BJ (cell line): Measurements from ENCODE around the gene UMAD1. TPM values are rescaled to one million over a fixed set of nuclear protein-coding genes. Genes with fewer than 3 reads are reported as not detected.

Experiments
- CTCF ChIA-PET: fragments of 350-600 bp; formaldehyde crosslinking; extraction: SDS; loops from one replicate; lab custom pipeline; 2021; ENCODE audit warnings: antibody characterized with exemption, inconsistent platforms; lab: Yijun Ruan, JAX
- POLR2A ChIA-PET: fragments of 300-600 bp; sonication (Branson Sonifier 250); formaldehyde crosslinking; extraction: SDS; loops from one replicate; lab custom pipeline; 2021; ENCODE audit warnings: antibody characterized with exemption; lab: Charles Lee
- DNase-seq: peaks from one replicate; pipeline ENCODE4 v3.0.0-alpha.2; 2011; ENCODE audit warnings: low read depth
- H3K27me3 ChIP-seq: 2 replicates; pipeline ENCODE4 v1.6.0; 2011; ENCODE audit warnings: low read length; ENCODE audit not compliant: control insufficient read depth, insufficient read depth
- H3K36me3 ChIP-seq: 2 replicates; pipeline ENCODE4 v1.5.1; 2011; ENCODE audit warnings: low read length; ENCODE audit not compliant: control insufficient read depth, insufficient read depth
- H3K4me3 ChIP-seq: 2 replicates; pipeline ENCODE4 v1.5.1; 2011; ENCODE audit warnings: low read depth, mild to moderate bottlenecking, control low read depth, low read length
- CTCF ChIP-seq: IDR thresholded peaks from 2 replicates; pipeline ENCODE4 v1.5.1; 2011; ENCODE audit warnings: low read depth, mild to moderate bottlenecking, control low read depth, inconsistent platforms, low read length, moderate library complexity; ENCODE audit not compliant: insufficient read depth
- polyA plus RNA-seq: library from polyadenylated mRNA; depleted of rRNA; stranded (reverse); fragments of >200 nt; gene quantifications from 2 replicates; pipeline ENCODE4 v1.2.3, GENCODE V29; 2011

UMAD1 gene
- polyA plus RNA-seq, 1 experiment, result 10.1 TPM

GRCh38 chr7:7869651-7870050, 229.1 kb downstream of the UMAD1 start:
- CTCF ChIA-PET, result no interaction called here
- no peak for TF ChIP-seq CTCF

GRCh38 chr7:7870555-7870954, 230.0 kb downstream of the UMAD1 start:
- Histone ChIP-seq H3K36me3 (no peaks in the 10 kb centered on the region), H3K4me3 (no peak overlapping the region), H3K27me3 (no peaks in the 10 kb centered on the region)
- CTCF ChIA-PET, result interaction anchor here (0.6 kb wide), 1 partner anchor 84 kb away, joined by 3 read pairs; no protein-coding TSS in a partner anchor
- no peak for TF ChIP-seq CTCF
- no peak for DNase-seq
- POLR2A ChIA-PET, result no interaction called here

More at GRCh38 chr7:7869651-7870050, 229.1 kb downstream of the UMAD1 start:
- no peak for DNase-seq
- H3K27me3 ChIP-seq, result no peaks in the 10 kb centered on the region
- no peaks in the 10 kb centered on the region for H3K36me3 ChIP-seq
- POLR2A ChIA-PET, result no interaction called here
- no peak overlapping the region for H3K4me3 ChIP-seq

GRCh38 chr7:7876419-7876818, 235.9 kb downstream of the UMAD1 start:
- DNase-seq, result no peak
- ChIA-PET CTCF (interaction anchor here (0.7 kb wide), 1 partner anchor 11 kb away, joined by 3 read pairs; no protein-coding TSS in a partner anchor), POLR2A (no interaction called here)
- no peaks in the 10 kb centered on the region for H3K36me3 ChIP-seq
- no peak overlapping the region for H3K4me3 ChIP-seq
- H3K27me3 ChIP-seq, result no peaks in the 10 kb centered on the region
- no peak for TF ChIP-seq CTCF

- CTCF ChIA-PET, result interaction anchor here (0.6 kb wide), 1 partner anchor 40 kb away, joined by 5 read pairs; no protein-coding TSS in a partner anchor
- no peaks in the 10 kb centered on the region for H3K36me3 ChIP-seq
- TF ChIP-seq CTCF, result no peak
- DNase-seq, result no peak
- POLR2A ChIA-PET, result no interaction called here
- no peaks in the 10 kb centered on the region for H3K27me3 ChIP-seq
- no peak overlapping the region for H3K4me3 ChIP-seq
Measured at GRCh38 chr7:7881581-7881980, 241.0 kb downstream of the UMAD1 start.

- H3K36me3 ChIP-seq, result no peaks in the 10 kb centered on the region
- no peak overlapping the region for H3K4me3 ChIP-seq
- DNase-seq, result no peak
- POLR2A ChIA-PET, result no interaction called here
- TF ChIP-seq CTCF, result no peak
- H3K27me3 ChIP-seq, result no peaks in the 10 kb centered on the region
- CTCF ChIA-PET, result no interaction called here
Measured at GRCh38 chr7:7882888-7883287, 242.3 kb downstream of the UMAD1 start.
